ENCODE results near the gene SYNPR. TPM values are rescaled to one million over a fixed set of nuclear protein-coding genes. Genes with fewer than 3 reads are reported as not detected.

Gene SYNPR
- total RNA-seq, 1 experiment from 2014 or later: 0.17 TPM

GRCh38 chr3:63595221-63595620 lies 317.1 kb downstream of the SYNPR start:
- H2BK20ac ChIP-seq (ENCODE audit: low read depth, low read length, poor library complexity, severe bottlenecking): no peak overlapping the region
- H3K4me3 Mint-ChIP-seq: no peak overlapping the region
- no peak overlapping the region for H3K27ac ChIP-seq (ENCODE audit: insufficient read length, low read depth, low read length)
- H4K91ac ChIP-seq (ENCODE audit: insufficient read length, low read depth, low read length): no peak overlapping the region
- no peak overlapping the region for H3K18ac ChIP-seq (ENCODE audit: insufficient read length, low read depth, low read length)
- TF ChIP-seq CTCF (conservative IDR thresholded peaks at IDR 0.05): no peak
- H4K20me1 ChIP-seq (ENCODE audit: control insufficient read depth, insufficient read depth, insufficient read length): no peaks in the 10 kb centered on the region
- H3K9me3 ChIP-seq (ENCODE audit: control insufficient read depth, low read depth, low read length): no peaks in the 10 kb centered on the region
- H3K4me1 Mint-ChIP-seq: peaks cover 19 to 28% of the 10 kb centered on the region in 2 experiments
- H2AK5ac ChIP-seq (ENCODE audit: insufficient read length, low read length): no peak overlapping the region
- H3K14ac ChIP-seq (ENCODE audit: insufficient read depth, low read length): no peak overlapping the region
- no peak overlapping the region for H3K56ac ChIP-seq (ENCODE audit: insufficient read length, low read depth, low read length)
- H3K23me2 ChIP-seq (ENCODE audit: insufficient read length, low read depth, low read length, poor library complexity, severe bottlenecking): no peaks in the 10 kb centered on the region
- no peak overlapping the region for H4K5ac ChIP-seq (ENCODE audit: insufficient read length, low read depth, low read length)
- H3K27ac Mint-ChIP-seq: peak overlapping the region in 2 of 3 experiments; percentile 28 to 65; a peak in 2 of 7 replicates
- H3K4ac ChIP-seq (ENCODE audit: low read depth, low read length): no peak overlapping the region
- H3K79me1 ChIP-seq (ENCODE audit: insufficient read depth, low read depth, low read length, poor library complexity, severe bottlenecking): no peaks in the 10 kb centered on the region
- H3K79me2 ChIP-seq (ENCODE audit: insufficient read depth, low read length): no peaks in the 10 kb centered on the region
- H2BK5ac ChIP-seq (ENCODE audit: insufficient read length, low read length): no peak overlapping the region
- H2BK12ac ChIP-seq (ENCODE audit: insufficient read length, low read depth, low read length): no peak overlapping the region
- no peak overlapping the region for H3K4me2 ChIP-seq (ENCODE audit: insufficient read depth, insufficient read length, low read length)
- H2BK120ac ChIP-seq (ENCODE audit: low read depth, low read length, poor library complexity, severe bottlenecking): no peak overlapping the region
- H2AFZ ChIP-seq (ENCODE audit: low read length): no peak overlapping the region
- no peak overlapping the region for H3T11ph ChIP-seq (ENCODE audit: low read length)
- H4K8ac ChIP-seq (replicated peaks; ENCODE audit: insufficient read length, low read depth, low read length): no peak overlapping the region
- no peak overlapping the region for H3K23ac ChIP-seq (ENCODE audit: insufficient read length, low read depth, low read length)
- H3K27me3 ChIP-seq (ENCODE audit: insufficient read depth, low read length): no peaks in the 10 kb centered on the region
- H3K36me3 Mint-ChIP-seq (ENCODE audit: insufficient read depth in 1 of 3, low read depth in 3 of 3): no peaks in the 10 kb centered on the region
- no peak overlapping the region for H3K9ac ChIP-seq (ENCODE audit: extremely low read depth, insufficient read length, low read length)
- H3K4me1 ChIP-seq (ENCODE audit: insufficient read depth, low read length): peaks cover 4% of the 10 kb centered on the region; the same call in 1 of the 2 replicates
- no peaks in the 10 kb centered on the region for H3K9me3 Mint-ChIP-seq
- no peak overlapping the region for H2BK15ac ChIP-seq (ENCODE audit: low read depth, low read length)
- H3K27me3 Mint-ChIP-seq (ENCODE audit: low read depth): no peaks in the 10 kb centered on the region
- DNase-seq: no peak

Measured in H9 (cell line).